GM10248 (cell line): ENCODE results near the gene PARP15.

Source experiments
- CTCF ChIA-PET: fragments of 300-600 bp; sonication (Branson Sonifier 250); formaldehyde crosslinking; extraction: SDS; loops from one replicate; lab custom pipeline; 2021; ENCODE audit warnings: antibody characterized with exemption; lab: Yijun Ruan, JAX
- POLR2A ChIA-PET: fragments of 350-650 bp; sonication (Branson Sonifier 250); formaldehyde crosslinking; extraction: SDS; loops from one replicate; lab custom pipeline; 2020; ENCODE audit warnings: antibody characterized with exemption; lab: Yijun Ruan, JAX
- DNase-seq: peaks from one replicate; pipeline ENCODE4 v3.0.0; 2012; ENCODE audit errors: extremely low spot score
- TF ChIP-seq, protein P1 (sequence below): IDR thresholded peaks from 2 replicates; pipeline ENCODE4 v1.5.1; 2012; ENCODE audit warnings: mild to moderate bottlenecking, low read depth; ENCODE audit errors: extremely low read depth, missing control alignments, control extremely low read depth

The PARP15 gene

GRCh38 chr3:122580470-122580869, 3.0 kb downstream of the PARP15 start:
- ChIA-PET POLR2A (no interaction called here), CTCF (interaction anchor here (2.8 kb wide), 1 partner anchor 99 kb away, joined by 19 read pairs; no protein-coding TSS in a partner anchor)
- TF ChIP-seq, protein P1, sequence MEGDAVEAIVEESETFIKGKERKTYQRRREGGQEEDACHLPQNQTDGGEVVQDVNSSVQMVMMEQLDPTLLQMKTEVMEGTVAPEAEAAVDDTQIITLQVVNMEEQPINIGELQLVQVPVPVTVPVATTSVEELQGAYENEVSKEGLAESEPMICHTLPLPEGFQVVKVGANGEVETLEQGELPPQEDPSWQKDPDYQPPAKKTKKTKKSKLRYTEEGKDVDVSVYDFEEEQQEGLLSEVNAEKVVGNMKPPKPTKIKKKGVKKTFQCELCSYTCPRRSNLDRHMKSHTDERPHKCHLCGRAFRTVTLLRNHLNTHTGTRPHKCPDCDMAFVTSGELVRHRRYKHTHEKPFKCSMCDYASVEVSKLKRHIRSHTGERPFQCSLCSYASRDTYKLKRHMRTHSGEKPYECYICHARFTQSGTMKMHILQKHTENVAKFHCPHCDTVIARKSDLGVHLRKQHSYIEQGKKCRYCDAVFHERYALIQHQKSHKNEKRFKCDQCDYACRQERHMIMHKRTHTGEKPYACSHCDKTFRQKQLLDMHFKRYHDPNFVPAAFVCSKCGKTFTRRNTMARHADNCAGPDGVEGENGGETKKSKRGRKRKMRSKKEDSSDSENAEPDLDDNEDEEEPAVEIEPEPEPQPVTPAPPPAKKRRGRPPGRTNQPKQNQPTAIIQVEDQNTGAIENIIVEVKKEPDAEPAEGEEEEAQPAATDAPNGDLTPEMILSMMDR = no peak
- no peak for DNase-seq

DNA sequence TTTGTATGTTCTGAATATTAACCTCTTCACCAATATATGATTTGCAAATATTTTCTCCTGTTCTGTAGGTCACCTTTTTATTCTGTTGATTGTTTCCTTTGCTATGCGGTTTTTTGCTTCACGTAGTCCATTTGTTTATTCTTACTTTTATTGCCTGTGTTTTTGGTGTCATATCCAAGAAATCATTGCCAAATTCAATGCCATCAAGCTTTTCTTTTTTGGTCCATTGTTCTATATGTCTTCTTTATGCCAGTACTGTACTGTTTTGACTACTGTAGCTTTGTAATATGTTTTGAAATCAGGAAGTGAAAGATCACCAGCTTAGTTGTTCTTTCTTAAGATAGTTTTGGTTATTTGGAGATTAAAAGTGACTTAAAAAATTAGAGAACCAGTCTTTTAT, 4.2 kb downstream of the PARP15 start:
- ChIA-PET CTCF (interaction anchor here (1.2 to 1.8 kb wide), 4 partner anchors 18 to 97 kb away, joined by 3 to 7 read pairs (median 4); no protein-coding TSS in a partner anchor), POLR2A (no interaction called here)
- TF ChIP-seq, protein P1 = no peak
- DNase-seq = no peak

DNA sequence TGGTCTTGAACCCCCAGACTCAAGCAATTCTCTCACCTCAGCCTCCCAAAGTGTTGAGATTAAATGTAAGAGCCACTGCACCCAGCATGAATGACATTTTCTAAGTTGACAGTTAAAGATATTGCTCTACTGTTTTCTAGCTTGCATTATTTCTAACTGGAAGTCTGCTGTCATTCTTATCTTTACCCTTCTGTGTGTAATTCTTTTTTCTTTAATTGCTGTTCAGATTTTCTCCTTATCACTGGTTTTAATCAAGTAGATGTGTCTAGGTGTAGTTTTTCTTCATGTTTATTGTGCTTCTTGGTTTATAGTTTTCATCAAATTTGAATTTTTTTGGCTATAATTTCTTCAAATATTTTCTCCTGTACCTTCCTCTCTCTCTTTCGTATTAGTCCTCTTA, 4.9 kb downstream of the PARP15 start:
- no peak for DNase-seq
- TF ChIP-seq, protein P1 = no peak
- ChIA-PET POLR2A (no interaction called here), CTCF (interaction anchor here (1.2 to 1.8 kb wide), 4 partner anchors 18 to 97 kb away, joined by 3 to 7 read pairs (median 4); no protein-coding TSS in a partner anchor)

DNA sequence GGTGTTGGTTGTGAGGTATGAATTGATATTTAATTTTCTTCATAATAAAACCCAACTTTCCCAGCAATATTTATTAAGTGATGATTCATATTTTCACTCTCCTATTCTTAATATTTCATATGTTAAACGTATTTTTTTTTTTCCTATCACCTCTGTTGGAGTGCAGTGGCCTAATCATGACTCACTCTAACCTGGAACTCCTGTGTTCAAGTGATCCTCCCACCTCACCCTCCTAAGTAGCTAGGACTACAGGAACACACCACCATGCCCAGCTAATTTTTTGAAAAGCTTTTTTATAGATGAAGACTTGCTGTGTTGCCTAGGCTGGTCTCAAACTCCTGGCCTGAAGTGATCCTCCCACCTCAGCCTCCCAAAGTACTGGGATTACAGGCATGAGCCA, 8.6 kb downstream of the PARP15 start:
- no peak for DNase-seq
- TF ChIP-seq, protein P1 = no peak
- ChIA-PET POLR2A (interaction anchor here (0.5 kb wide), 1 partner anchor 481 kb away, joined by 3 read pairs; the partner anchor contains the start of gene PDIA5), CTCF (interaction anchor here (1.1 to 2.9 kb wide), 4 partner anchors 7 to 31 kb away, joined by 3 to 11 read pairs (median 6); no protein-coding TSS in a partner anchor)

DNA sequence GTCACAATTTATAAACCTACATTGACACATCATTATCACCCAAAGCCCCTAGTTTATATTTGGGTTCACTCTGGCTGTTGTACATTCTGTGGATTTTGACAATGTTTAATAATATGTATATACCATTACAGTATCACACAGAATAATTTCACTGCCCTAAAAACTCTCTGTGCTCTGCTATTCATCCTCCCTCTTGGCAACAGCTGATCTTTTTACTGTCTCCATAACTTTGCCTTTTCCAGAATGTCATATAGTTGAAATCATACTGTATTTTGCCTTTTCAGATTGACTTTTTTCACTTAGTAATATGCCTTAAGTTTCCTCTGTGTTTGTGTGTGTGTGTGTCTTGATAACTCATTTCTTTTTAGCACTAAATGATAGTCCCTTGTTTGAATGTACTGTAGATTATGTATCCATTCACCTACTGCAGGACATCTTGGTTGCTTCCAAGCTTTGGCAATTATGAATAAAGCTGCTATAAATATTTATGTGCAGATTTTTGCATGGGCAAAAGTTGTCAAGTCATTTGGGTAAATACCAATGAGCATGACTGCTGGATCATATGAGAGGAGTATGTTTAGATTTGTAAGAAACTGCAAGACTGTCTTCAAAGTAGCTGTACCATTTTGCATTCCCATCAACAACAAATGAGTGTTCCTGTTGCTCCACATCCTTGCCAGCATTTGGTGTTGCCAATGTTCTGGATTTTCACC, 9.5 kb downstream of the PARP15 start:
- no peak for DNase-seq
- ChIA-PET POLR2A (no interaction called here), CTCF (interaction anchor here (0.8 to 1.8 kb wide), 6 partner anchors 8 to 93 kb away, joined by 3 to 11 read pairs (median 4); no protein-coding TSS in a partner anchor)
- TF ChIP-seq, protein P1 = no peak

DNA sequence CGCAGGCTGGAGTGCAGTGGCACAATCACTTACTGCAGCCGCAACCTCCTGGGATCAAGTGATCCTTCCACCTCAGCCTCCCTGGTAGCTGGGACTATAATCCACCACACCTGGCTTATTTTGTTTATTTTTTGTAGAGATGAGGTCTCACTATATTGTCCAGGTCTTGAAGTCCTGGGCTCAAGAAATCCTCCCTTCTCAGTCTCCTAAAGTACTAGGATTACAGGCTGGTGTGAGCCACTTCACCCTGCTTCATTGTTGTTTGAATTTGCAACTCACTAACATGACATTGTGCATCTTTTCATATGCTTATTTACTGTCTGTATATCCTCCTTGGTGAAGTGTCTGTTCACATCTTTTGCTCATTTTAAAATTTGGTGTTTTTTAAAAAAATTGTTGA, 10.1 kb downstream of the PARP15 start:
- CTCF ChIA-PET = interaction anchor here (0.8 to 1.8 kb wide), 6 partner anchors 8 to 92 kb away, joined by 3 to 11 read pairs (median 4); no protein-coding TSS in a partner anchor

More for the DNA sequence above, 10.1 kb downstream of the PARP15 start:
- POLR2A ChIA-PET = no interaction called here
- DNase-seq = no peak
- TF ChIP-seq, protein P1 = no peak
